Activated T-cell treated with anti-CD3 and anti-CD28 coated beads for 1 hour (primary cell): ENCODE data around the gene PLEKHM1.
A peak's percentile ranks its signal among the peaks of the same experiment; 100 is the strongest.
"Not testable (repeated sequence)": the region's sequence is repeated elsewhere in the genome, so short reads cannot be mapped to it uniquely, and the experiment has no call there.

Experiments used
- DNase-seq: peaks from one replicate; pipeline ENCODE4 v3.0.0-alpha.2; 2020; ENCODE audit warnings: low read depth

Gene PLEKHM1

GRCh38 chr17:45441526-45442310, 48.8 kb downstream of the PLEKHM1 start:
- no peak for DNase-seq

- DNase-seq = not testable (repeated sequence)
These were observed 49.5 kb downstream of the PLEKHM1 start for GRCh38 chr17:45440839-45441515.

- no peak for DNase-seq
These were observed 50.3 kb downstream of the PLEKHM1 start for GRCh38 chr17:45440161-45440778.

GRCh38 chr17:45438931-45439610, 51.5 kb downstream of the PLEKHM1 start:
- DNase-seq = no peak

- no peak for DNase-seq
These were observed 52.8 kb downstream of the PLEKHM1 start for GRCh38 chr17:45437465-45438283.

GRCh38 chr17:45436625-45437464, 53.7 kb downstream of the PLEKHM1 start:
- DNase-seq = no peak

GRCh38 chr17:45436161-45436560, 54.4 kb downstream of the PLEKHM1 start:
- DNase-seq = no peak

- no peak for DNase-seq
These were observed 55.0 kb downstream of the PLEKHM1 start for GRCh38 chr17:45435481-45435880.

GRCh38 chr17:45433159-45433535, 57.4 kb downstream of the PLEKHM1 start:
- no peak for DNase-seq

- no peak for DNase-seq
These were observed 57.9 kb downstream of the PLEKHM1 start, which contains the start of gene ARHGAP27 for GRCh38 chr17:45432405-45433158. Gene ARHGAP27 (minus strand): TSS chr17:45432870. CDS start chr17:45430279, 2,591 bp downstream.

GRCh38 chr17:45431531-45432404, 58.8 kb downstream of the PLEKHM1 start:
- peak; percentile 61 for DNase-seq

GRCh38 chr17:45430738-45431530, 59.6 kb downstream of the PLEKHM1 start:
- no peak for DNase-seq

GRCh38 chr17:45430006-45430737, 60.3 kb downstream of the PLEKHM1 start:
- DNase-seq = no peak

GRCh38 chr17:45429339-45430005, 61.0 kb downstream of the PLEKHM1 start:
- DNase-seq = no peak

- no peak for DNase-seq
These were observed 61.6 kb downstream of the PLEKHM1 start for GRCh38 chr17:45428931-45429338.

- DNase-seq = peak; percentile 75
These were observed 62.4 kb downstream of the PLEKHM1 start for GRCh38 chr17:45428050-45428617.
